HCT116 (cell line): ENCODE results near the gene PRIMPOL.

ENCODE experiments used
- EZH2 ChIP-seq: fragments of 200-600 bp; sonication (generic); IDR thresholded peaks from 2 replicates; pipeline ENCODE4 v1.6.1; 2017; ENCODE audit warnings: antibody characterized with exemption, mixed run types
- EZH2phosphoT487 ChIP-seq: fragments of 200-600 bp; IDR thresholded peaks from 2 replicates; pipeline ENCODE4 v1.6.1; 2018; ENCODE audit warnings: antibody characterized with exemption, borderline replicate concordance
- POLR2A ChIP-seq: IDR thresholded peaks from 2 replicates; pipeline ENCODE4 v1.7.0; 2011; ENCODE audit warnings: borderline replicate concordance; ENCODE audit not compliant: insufficient read depth, insufficient read length; ENCODE audit errors: extremely low read depth
- POLR2AphosphoS5 ChIP-seq: IDR thresholded peaks from 2 replicates; pipeline ENCODE4 v1.6.1; 2011; ENCODE audit warnings: mild to moderate bottlenecking, low read depth, low read length, moderate library complexity
- SP1 ChIP-seq: IDR thresholded peaks from 2 replicates; pipeline ENCODE4 v1.6.1; 2012; ENCODE audit warnings: low read depth
- YY1 ChIP-seq: IDR thresholded peaks from 2 replicates; pipeline ENCODE4 v1.6.1; 2011; ENCODE audit warnings: low read length, low read depth, moderate library complexity, mild to moderate bottlenecking; ENCODE audit not compliant: insufficient replicate concordance; ENCODE audit errors: extremely low read depth
- ZFX ChIP-seq: fragments of 450-650 bp; IDR thresholded peaks from 2 replicates; pipeline ENCODE4 v1.6.1; 2017
- ZNF274 ChIP-seq: fragments of 200-500 bp; sonication (Bioruptor generic); IDR thresholded peaks from 2 replicates; pipeline ENCODE4 v1.6.1; 2014; ENCODE audit warnings: mild to moderate bottlenecking, low read depth, low read length, inconsistent platforms
- TF ChIP-seq, protein P1 (sequence below): IDR thresholded peaks from 2 replicates; pipeline ENCODE4 v1.6.1; 2012
- TF ChIP-seq, protein P2 (sequence below), 3 experiments: fragments of 200-600 bp in 1 of 3; sonication (generic) in 1 of 3; IDR thresholded peaks in 2 of 3; conservative IDR thresholded peaks in 1 of 3; 2 replicates each; pipeline ENCODE4 v1.5.1; 2012 to 2017; ENCODE audit warnings: low read depth in 2 of 3, low read length in 2 of 3, antibody characterized with exemption in 1 of 3, borderline replicate concordance in 1 of 3, control low read depth in 1 of 3, mild to moderate bottlenecking in 1 of 3, mixed read lengths in 1 of 3, mixed run types in 1 of 3, moderate library complexity in 1 of 3; ENCODE audit not compliant: insufficient read depth in 1 of 3
- TF ChIP-seq, protein P3 (sequence below): IDR thresholded peaks from 2 replicates; pipeline ENCODE4 v1.6.1; 2012; ENCODE audit warnings: low read depth

DNA sequence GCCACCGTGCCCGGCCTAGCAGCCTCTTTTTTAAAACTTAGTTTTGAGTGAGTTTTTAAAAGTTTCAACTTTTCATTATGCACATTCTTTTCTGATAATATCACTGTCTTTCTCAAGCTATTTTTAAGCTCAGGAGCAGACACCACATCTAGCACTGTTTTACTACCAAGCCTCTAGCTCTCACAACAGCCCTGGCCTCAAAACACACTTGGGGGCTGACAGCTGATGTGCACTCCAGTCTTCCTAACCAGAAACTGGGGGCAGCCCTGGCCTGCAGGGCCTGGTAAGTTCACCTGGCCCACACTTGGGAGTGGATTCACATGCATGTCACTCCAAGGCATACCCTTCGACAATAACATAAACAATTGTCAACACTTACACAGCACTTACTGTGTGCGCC, 50.4 kb downstream of the PRIMPOL start:
- TF ChIP-seq EZH2: no peak
- no peak for TF ChIP-seq EZH2phosphoT487
- TF ChIP-seq POLR2A: no peak
- TF ChIP-seq, protein P1, sequence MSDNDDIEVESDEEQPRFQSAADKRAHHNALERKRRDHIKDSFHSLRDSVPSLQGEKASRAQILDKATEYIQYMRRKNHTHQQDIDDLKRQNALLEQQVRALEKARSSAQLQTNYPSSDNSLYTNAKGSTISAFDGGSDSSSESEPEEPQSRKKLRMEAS: no peak
- no peak for TF ChIP-seq ZNF274
- TF ChIP-seq, protein P2, sequence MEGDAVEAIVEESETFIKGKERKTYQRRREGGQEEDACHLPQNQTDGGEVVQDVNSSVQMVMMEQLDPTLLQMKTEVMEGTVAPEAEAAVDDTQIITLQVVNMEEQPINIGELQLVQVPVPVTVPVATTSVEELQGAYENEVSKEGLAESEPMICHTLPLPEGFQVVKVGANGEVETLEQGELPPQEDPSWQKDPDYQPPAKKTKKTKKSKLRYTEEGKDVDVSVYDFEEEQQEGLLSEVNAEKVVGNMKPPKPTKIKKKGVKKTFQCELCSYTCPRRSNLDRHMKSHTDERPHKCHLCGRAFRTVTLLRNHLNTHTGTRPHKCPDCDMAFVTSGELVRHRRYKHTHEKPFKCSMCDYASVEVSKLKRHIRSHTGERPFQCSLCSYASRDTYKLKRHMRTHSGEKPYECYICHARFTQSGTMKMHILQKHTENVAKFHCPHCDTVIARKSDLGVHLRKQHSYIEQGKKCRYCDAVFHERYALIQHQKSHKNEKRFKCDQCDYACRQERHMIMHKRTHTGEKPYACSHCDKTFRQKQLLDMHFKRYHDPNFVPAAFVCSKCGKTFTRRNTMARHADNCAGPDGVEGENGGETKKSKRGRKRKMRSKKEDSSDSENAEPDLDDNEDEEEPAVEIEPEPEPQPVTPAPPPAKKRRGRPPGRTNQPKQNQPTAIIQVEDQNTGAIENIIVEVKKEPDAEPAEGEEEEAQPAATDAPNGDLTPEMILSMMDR (IDR thresholded peaks at IDR 0.05 in 2 of 3, conservative IDR thresholded peaks at IDR 0.05 in 1 of 3; ENCODE audit: borderline replicate concordance in 1 of 3, insufficient read depth in 1 of 3, low read depth in 2 of 3, low read length in 2 of 3): no peak
- no peak for TF ChIP-seq YY1
- TF ChIP-seq SP1: no peak
- TF ChIP-seq ZFX: no peak
- no peak for TF ChIP-seq POLR2AphosphoS5
- TF ChIP-seq, protein P3, sequence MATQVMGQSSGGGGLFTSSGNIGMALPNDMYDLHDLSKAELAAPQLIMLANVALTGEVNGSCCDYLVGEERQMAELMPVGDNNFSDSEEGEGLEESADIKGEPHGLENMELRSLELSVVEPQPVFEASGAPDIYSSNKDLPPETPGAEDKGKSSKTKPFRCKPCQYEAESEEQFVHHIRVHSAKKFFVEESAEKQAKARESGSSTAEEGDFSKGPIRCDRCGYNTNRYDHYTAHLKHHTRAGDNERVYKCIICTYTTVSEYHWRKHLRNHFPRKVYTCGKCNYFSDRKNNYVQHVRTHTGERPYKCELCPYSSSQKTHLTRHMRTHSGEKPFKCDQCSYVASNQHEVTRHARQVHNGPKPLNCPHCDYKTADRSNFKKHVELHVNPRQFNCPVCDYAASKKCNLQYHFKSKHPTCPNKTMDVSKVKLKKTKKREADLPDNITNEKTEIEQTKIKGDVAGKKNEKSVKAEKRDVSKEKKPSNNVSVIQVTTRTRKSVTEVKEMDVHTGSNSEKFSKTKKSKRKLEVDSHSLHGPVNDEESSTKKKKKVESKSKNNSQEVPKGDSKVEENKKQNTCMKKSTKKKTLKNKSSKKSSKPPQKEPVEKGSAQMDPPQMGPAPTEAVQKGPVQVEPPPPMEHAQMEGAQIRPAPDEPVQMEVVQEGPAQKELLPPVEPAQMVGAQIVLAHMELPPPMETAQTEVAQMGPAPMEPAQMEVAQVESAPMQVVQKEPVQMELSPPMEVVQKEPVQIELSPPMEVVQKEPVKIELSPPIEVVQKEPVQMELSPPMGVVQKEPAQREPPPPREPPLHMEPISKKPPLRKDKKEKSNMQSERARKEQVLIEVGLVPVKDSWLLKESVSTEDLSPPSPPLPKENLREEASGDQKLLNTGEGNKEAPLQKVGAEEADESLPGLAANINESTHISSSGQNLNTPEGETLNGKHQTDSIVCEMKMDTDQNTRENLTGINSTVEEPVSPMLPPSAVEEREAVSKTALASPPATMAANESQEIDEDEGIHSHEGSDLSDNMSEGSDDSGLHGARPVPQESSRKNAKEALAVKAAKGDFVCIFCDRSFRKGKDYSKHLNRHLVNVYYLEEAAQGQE: no peak
